ENCODE results near the gene MXRA7. TPM values are rescaled to one million over a fixed set of nuclear protein-coding genes. Genes with fewer than 3 reads are reported as not detected.

The MXRA7 gene
- total RNA-seq, 1 donor from 2014 or later, result 236 TPM

- H3K36me3 Mint-ChIP-seq (ENCODE audit: unreplicated experiment), result no peaks in the 10 kb centered on the region
- no peak for DNase-seq
- peaks cover 11% of the 10 kb centered on the region for H3K27me3 Mint-ChIP-seq (ENCODE audit: unreplicated experiment)
- H3K4me3 Mint-ChIP-seq (ENCODE audit: unreplicated experiment), result peak overlapping the region; percentile 36
- peak overlapping the region; percentile 78 for H3K27ac Mint-ChIP-seq (ENCODE audit: unreplicated experiment)
- no peak for TF ChIP-seq CTCF (IDR thresholded peaks at IDR 0.05; ENCODE audit: partially characterized antibody, unreplicated experiment)
- H3K4me1 Mint-ChIP-seq (ENCODE audit: low read depth, unreplicated experiment), result peaks cover 40% of the 10 kb centered on the region
- peaks cover 20% of the 10 kb centered on the region for H3K9me3 Mint-ChIP-seq (ENCODE audit: unreplicated experiment)
Measured at GRCh38 chr17:76706817-76707216, 3.9 kb downstream of the MXRA7 start.

DNA sequence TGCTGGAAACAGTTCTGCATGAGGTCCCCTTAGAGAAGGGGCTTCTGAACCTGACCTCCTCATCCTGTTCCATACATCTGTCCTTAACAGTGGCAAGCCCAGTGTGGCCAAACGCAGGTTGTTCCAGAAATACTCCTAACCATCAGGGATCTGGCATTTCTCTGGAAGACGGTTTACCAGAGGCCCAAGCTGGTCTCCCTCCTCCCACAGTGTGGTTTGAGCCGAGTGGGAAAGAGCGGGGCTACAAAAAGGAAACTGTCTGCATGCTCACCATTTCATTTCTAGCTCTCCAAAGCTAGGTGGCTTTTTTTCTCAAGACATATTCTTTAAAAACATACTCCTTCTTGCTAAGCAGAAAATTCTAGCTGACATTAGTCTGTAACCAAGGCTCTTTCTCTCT is 6.0 kb downstream of the MXRA7 start:
- TF ChIP-seq CTCF (IDR thresholded peaks at IDR 0.05; ENCODE audit: partially characterized antibody, unreplicated experiment), result no peak
- Mint-ChIP-seq H3K9me3 (ENCODE audit: unreplicated experiment) (peaks cover 20% of the 10 kb centered on the region), H3K36me3 (ENCODE audit: unreplicated experiment) (no peaks in the 10 kb centered on the region), H3K27ac (ENCODE audit: unreplicated experiment) (no peak overlapping the region), H3K4me3 (ENCODE audit: unreplicated experiment) (no peak overlapping the region), H3K4me1 (ENCODE audit: low read depth, unreplicated experiment) (peaks cover 48% of the 10 kb centered on the region), H3K27me3 (ENCODE audit: unreplicated experiment) (peaks cover 7% of the 10 kb centered on the region)
- DNase-seq, result no peak

- peaks cover 2% of the 10 kb centered on the region for H3K27me3 Mint-ChIP-seq (ENCODE audit: unreplicated experiment)
- peaks cover 18% of the 10 kb centered on the region for H3K9me3 Mint-ChIP-seq (ENCODE audit: unreplicated experiment)
- H3K36me3 Mint-ChIP-seq (ENCODE audit: unreplicated experiment), result no peaks in the 10 kb centered on the region
- H3K4me1 Mint-ChIP-seq (ENCODE audit: low read depth, unreplicated experiment), result peaks cover 43% of the 10 kb centered on the region
- no peak overlapping the region for H3K27ac Mint-ChIP-seq (ENCODE audit: unreplicated experiment)
- no peak for DNase-seq
- H3K4me3 Mint-ChIP-seq (ENCODE audit: unreplicated experiment), result no peak overlapping the region
- TF ChIP-seq CTCF (IDR thresholded peaks at IDR 0.05; ENCODE audit: partially characterized antibody, unreplicated experiment), result no peak
Measured at GRCh38 chr17:76702941-76703637, 7.7 kb downstream of the MXRA7 start.

- peaks cover 3% of the 10 kb centered on the region for H3K27me3 Mint-ChIP-seq (ENCODE audit: unreplicated experiment)
- H3K36me3 Mint-ChIP-seq (ENCODE audit: unreplicated experiment), result no peaks in the 10 kb centered on the region
- H3K27ac Mint-ChIP-seq (ENCODE audit: unreplicated experiment), result peak overlapping the region; percentile 91
- H3K4me3 Mint-ChIP-seq (ENCODE audit: unreplicated experiment), result peak overlapping the region; percentile 76
- DNase-seq, result no peak
- H3K4me1 Mint-ChIP-seq (ENCODE audit: low read depth, unreplicated experiment), result peaks cover 41% of the 10 kb centered on the region
- no peak for TF ChIP-seq CTCF (IDR thresholded peaks at IDR 0.05; ENCODE audit: partially characterized antibody, unreplicated experiment)
- H3K9me3 Mint-ChIP-seq (ENCODE audit: unreplicated experiment), result peaks cover 16% of the 10 kb centered on the region
Measured at GRCh38 chr17:76702076-76702475, 8.7 kb downstream of the MXRA7 start.

- Mint-ChIP-seq H3K27ac (ENCODE audit: unreplicated experiment) (peak overlapping the region; percentile 91), H3K4me1 (ENCODE audit: low read depth, unreplicated experiment) (peaks cover 42% of the 10 kb centered on the region), H3K9me3 (ENCODE audit: unreplicated experiment) (peaks cover 16% of the 10 kb centered on the region), H3K27me3 (ENCODE audit: unreplicated experiment) (peaks cover 3% of the 10 kb centered on the region), H3K36me3 (ENCODE audit: unreplicated experiment) (no peaks in the 10 kb centered on the region), H3K4me3 (ENCODE audit: unreplicated experiment) (peak overlapping the region; percentile 76)
- TF ChIP-seq CTCF (IDR thresholded peaks at IDR 0.05; ENCODE audit: partially characterized antibody, unreplicated experiment), result no peak
- no peak for DNase-seq
Measured at GRCh38 chr17:76701471-76701967, 9.2 kb downstream of the MXRA7 start.

All from glutamatergic neuron (in vitro differentiated cells).